B cell (primary cell): Measurements from ENCODE around the gene FUT6. TPM values are rescaled to one million over a fixed set of nuclear protein-coding genes. Genes with fewer than 3 reads are reported as not detected.

Source experiments
- ATAC-seq: fragments of 200-7000 bp; cut with Tn5 transposase; one replicate; pipeline ENCODE4 v1.10.0; 2021; ENCODE audit warnings: low read depth, mild to moderate bottlenecking, moderate number of reproducible peaks, moderate library complexity
- CTCF ChIA-PET: fragments of 350-600 bp; sonication (Branson Sonifier 250); formaldehyde crosslinking; loops from one replicate; lab custom pipeline; 2021; ENCODE audit warnings: antibody characterized with exemption, inconsistent platforms; lab: Charles Lee
- POLR2A ChIA-PET: fragments of 350-600 bp; sonication (Branson Sonifier 250); formaldehyde crosslinking; loops from one replicate; lab custom pipeline; 2021; ENCODE audit warnings: antibody characterized with exemption; lab: Charles Lee
- DNase-seq: peaks from one replicate; pipeline ENCODE4 v3.0.0; 2013
- H2AFZ ChIP-seq: 2 replicates; pipeline ENCODE4 v1.6.1; 2012; ENCODE audit warnings: mild to moderate bottlenecking, low read depth, low read length; ENCODE audit not compliant: insufficient read depth, poor library complexity, severe bottlenecking
- H3K27ac ChIP-seq, 2 donors: 1 replicate in 1 of 2; 2 replicates in 1 of 2; pipeline ENCODE4 v1.5.1; 2012 to 2013; ENCODE audit warnings: low read length in 2 of 2, mild to moderate bottlenecking in 2 of 2, moderate library complexity in 1 of 2
- H3K27me3 ChIP-seq, 4 experiments: fragments of 200-600 bp in 1 of 4; sonication (generic) in 1 of 4; replicated peaks in 1 of 4; 1 replicate in 2 of 4; 2 replicates in 2 of 4; pipeline versions ENCODE4 v1.6.1 to v1.7.0; 2013 to 2016; ENCODE audit warnings: low read length in 3 of 4, mild to moderate bottlenecking in 2 of 4, mixed read lengths in 1 of 4, moderate library complexity in 1 of 4; ENCODE audit not compliant: insufficient read depth in 4 of 4, control insufficient read depth in 3 of 4; ENCODE audit errors: control extremely low read depth in 1 of 4
- H3K36me3 ChIP-seq, 2 experiments: replicated peaks in 1 of 2; 1 replicate in 1 of 2; 2 replicates in 1 of 2; pipeline versions ENCODE4 v1.6.1 to v1.7.1; 2013; ENCODE audit warnings: low read length in 1 of 2; ENCODE audit not compliant: insufficient read depth in 2 of 2, control insufficient read depth in 1 of 2; ENCODE audit errors: control extremely low read depth in 1 of 2, extremely low read depth in 1 of 2
- H3K4me1 ChIP-seq, 2 donors: fragments of 200-600 bp in 1 of 2; sonication (generic) in 1 of 2; 1 replicate in 1 of 2; 2 replicates in 1 of 2; pipeline versions ENCODE4 v1.5.1 to v1.6.1; 2013 to 2017; ENCODE audit warnings: low read length in 2 of 2; ENCODE audit not compliant: control insufficient read depth in 2 of 2, insufficient read depth in 2 of 2
- H3K4me2 ChIP-seq: replicated peaks from 2 replicates; pipeline ENCODE3; 2012; ENCODE audit warnings: mild to moderate bottlenecking, low read depth, low read length; ENCODE audit not compliant: poor library complexity, severe bottlenecking
- H3K4me3 ChIP-seq, 5 experiments: fragments of 200-600 bp in 1 of 5; sonication (generic) in 1 of 5; 1 replicate in 3 of 5; 2 replicates in 2 of 5; pipeline versions ENCODE4 v1.5.1 to v1.7.0; 2011 to 2016; ENCODE audit warnings: low read length in 4 of 5, mild to moderate bottlenecking in 4 of 5, low read depth in 2 of 5, control low read depth in 1 of 5, moderate library complexity in 1 of 5; ENCODE audit not compliant: insufficient read depth in 1 of 5; ENCODE audit errors: control extremely low read depth in 1 of 5, extremely low read depth in 1 of 5
- H3K79me2 ChIP-seq: fragments of 200-600 bp; sonication (generic); one replicate; pipeline ENCODE4 v1.6.0; 2016; ENCODE audit warnings: low read length; ENCODE audit not compliant: control insufficient read depth, insufficient read depth
- H3K9ac ChIP-seq: fragments of 200-600 bp; sonication (generic); 2 replicates; pipeline ENCODE4 v1.6.1; 2017; ENCODE audit warnings: mild to moderate bottlenecking, low read length, moderate library complexity
- H3K9me3 ChIP-seq, 3 donors: one replicate each; pipeline versions ENCODE4 v1.6.1 to v1.7.1; 2013; ENCODE audit warnings: low read length in 2 of 3; ENCODE audit not compliant: control insufficient read depth in 2 of 3, insufficient read depth in 1 of 3; ENCODE audit errors: control extremely low read depth in 1 of 3
- H4K20me1 ChIP-seq: 2 replicates; pipeline ENCODE4 v1.6.0; 2012; ENCODE audit warnings: mild to moderate bottlenecking, low read length; ENCODE audit not compliant: insufficient read depth, control insufficient read depth, poor library complexity, severe bottlenecking
- H3K27ac Mint-ChIP-seq: one replicate; pipeline ENCODE4 v1.8.0; 2021; ENCODE audit warnings: mixed read lengths
- H3K27me3 Mint-ChIP-seq: one replicate; pipeline ENCODE4 v1.8.0; 2021; ENCODE audit warnings: mixed read lengths
- H3K4me1 Mint-ChIP-seq: one replicate; pipeline ENCODE4 v1.8.0; 2021; ENCODE audit warnings: mixed read lengths
- H3K4me3 Mint-ChIP-seq: one replicate; pipeline ENCODE4 v1.8.0; 2021; ENCODE audit warnings: mixed read lengths
- H3K9me3 Mint-ChIP-seq: one replicate; pipeline ENCODE4 v1.8.0; 2022; ENCODE audit warnings: mixed read lengths; ENCODE audit not compliant: insufficient read depth
- CTCF ChIP-seq: fragments of 200-600 bp; IDR thresholded peaks from one replicate; pipeline ENCODE4 v1.8.0; 2022; ENCODE audit warnings: antibody characterized with exemption, mild to moderate bottlenecking
- EZH2 ChIP-seq: IDR thresholded peaks from 2 replicates; pipeline ENCODE4 v1.6.1; 2012; ENCODE audit warnings: borderline replicate concordance, low read depth, mild to moderate bottlenecking, moderate library complexity, low read length; ENCODE audit not compliant: insufficient read depth, poor library complexity, severe bottlenecking
- WGBS: methylation state at CpG from one replicate; pipeline ENCODE4 v1.1.5; 2013; ENCODE audit warnings: missing lambda C conversion rate; ENCODE audit not compliant: insufficient coverage; 5-methylcytosine and 5-hydroxymethylcytosine counted together
- intact Hi-C: fragments of 100-400 bp; cut with micrococcal nuclease; formaldehyde crosslinking; loops from one replicate; pipeline ENCODE4 v1.10.0; 2022
- polyA plus RNA-seq: library from polyadenylated mRNA; depleted of rRNA; stranded (reverse); fragments of >200 nt; gene quantifications from 2 replicates; pipeline ENCODE4 v1.2.3, GENCODE V29; 2012
- total RNA-seq, 2 donors: library from RNA; stranded (reverse); fragments of 120-200 nt in 1 of 2; gene quantifications; 1 replicate in 1 of 2; 2 replicates in 1 of 2; pipeline versions ENCODE4 v1.2.3 to v1.2.4, GENCODE V29; 2013 to 2022

Gene FUT6
- total and polyA plus RNA-seq, 2 donors (not counting 1 experiment from before 2014, with no cell fraction given) = 0.03 TPM; not detected in 1

- 85% methylated on average over 24 of the region's 26 CpGs for WGBS
- Histone ChIP-seq H3K27ac (peak overlapping the region; percentile 97 to 98), H3K4me3 (peak overlapping the region; percentile 67 to 91 (median 87)), H3K4me1 (peaks cover 5 to 16% of the 10 kb centered on the region in 2 donors), H3K9me3 (peaks cover 0 to 20% (median 3%) of the 10 kb centered on the region in 3 donors), H3K4me2 (peak overlapping the region; percentile 72), H4K20me1 (peaks cover 28% of the 10 kb centered on the region), H3K9ac (peak overlapping the region; percentile 77), H3K27me3 (peaks cover 0 to 6% (median 0%) of the 10 kb centered on the region in 4 experiments), H2AFZ (no peak overlapping the region), H3K36me3 (peaks cover 0 to 43% of the 10 kb centered on the region in 2 experiments), H3K79me2 (peaks cover 7% of the 10 kb centered on the region)
- ChIA-PET POLR2A (interaction anchor here (1.4 kb wide), 1 partner anchor 114 kb away, joined by 3 read pairs; no protein-coding TSS in a partner anchor), CTCF (interaction anchor here (2.5 kb wide), 1 partner anchor 14 kb away, joined by 16 read pairs; no protein-coding TSS in a partner anchor)
- TF ChIP-seq EZH2 (no peak), CTCF (no peak)
- peaks cover 10% of the 10 kb centered on the region for H3K4me1 Mint-ChIP-seq
- H3K4me3 Mint-ChIP-seq = peak overlapping the region; percentile 98
- peak overlapping the region; percentile 100 for H3K27ac Mint-ChIP-seq
- intact Hi-C loops = loop anchor here (1.0 to 2.0 kb wide), 3 partner anchors 100 to 167 kb away; partner anchors contain the start of genes RPL36, SAFB, SAFB2 and VMAC
- DNase-seq (peak; percentile 34), ATAC-seq (no peak)
- H3K27me3 Mint-ChIP-seq = no peaks in the 10 kb centered on the region
- no peaks in the 10 kb centered on the region for H3K9me3 Mint-ChIP-seq
These were observed 49.5 kb downstream of the FUT6 start for GRCh38 chr19:5789886-5790558.

- Histone ChIP-seq H3K9ac (no peak overlapping the region), H3K79me2 (peaks cover 7% of the 10 kb centered on the region), H3K27me3 (peaks cover 0 to 6% (median 0%) of the 10 kb centered on the region in 4 experiments), H3K4me1 (peaks cover 5 to 16% of the 10 kb centered on the region in 2 donors), H3K36me3 (peaks cover 0 to 48% of the 10 kb centered on the region in 2 experiments), H2AFZ (no peak overlapping the region), H3K9me3 (peaks cover 0 to 20% (median 3%) of the 10 kb centered on the region in 3 donors), H4K20me1 (peaks cover 28% of the 10 kb centered on the region), H3K4me2 (no peak overlapping the region), H3K4me3 (no peak overlapping the region), H3K27ac (no peak overlapping the region)
- Mint-ChIP-seq H3K27ac (peak overlapping the region; percentile 26), H3K4me1 (peaks cover 10% of the 10 kb centered on the region), H3K9me3 (no peaks in the 10 kb centered on the region), H3K4me3 (peak overlapping the region; percentile 26), H3K27me3 (no peaks in the 10 kb centered on the region)
- DNase-seq = peak; percentile 37
- intact Hi-C loops = no loop called here
- CTCF ChIA-PET = no interaction called here
- POLR2A ChIA-PET = no interaction called here
- TF ChIP-seq EZH2 (no peak), CTCF (no peak)
- 99% methylated on average over 39 of the region's 39 CpGs for WGBS
- ATAC-seq = no peak
These were observed 50.1 kb downstream of the FUT6 start for GRCh38 chr19:5789351-5789761.
